DND-41 (cell line): ENCODE data around the gene SLC6A17.

Experiments
- ATAC-seq: fragments of 200-7000 bp; cut with Tn5 transposase; 3 replicates; pipeline ENCODE4 v1.9.1; 2021; ENCODE audit warnings: low read depth; ENCODE audit not compliant: insufficient read depth
- DNase-seq: peaks from one replicate; pipeline ENCODE4 v3.0.0-alpha.2; 2020
- H2AFZ ChIP-seq: 2 replicates; pipeline ENCODE4 v1.6.0; 2012; ENCODE audit warnings: low read depth, low read length
- H3K27ac ChIP-seq: 2 replicates; pipeline ENCODE4 v1.5.1; 2012; ENCODE audit warnings: low read length, inconsistent platforms
- H3K27me3 ChIP-seq: fragments of 200-600 bp; sonication (generic); 2 replicates; pipeline ENCODE4 v1.6.0; 2012; ENCODE audit warnings: low read length, mild to moderate bottlenecking, inconsistent platforms; ENCODE audit not compliant: insufficient read depth, poor library complexity
- H3K36me3 ChIP-seq: 2 replicates; pipeline ENCODE4 v1.5.1; 2012; ENCODE audit warnings: low read length, inconsistent platforms; ENCODE audit not compliant: insufficient read depth
- H3K4me1 ChIP-seq: 2 replicates; pipeline ENCODE4 v1.5.1; 2012; ENCODE audit warnings: mild to moderate bottlenecking, low read length; ENCODE audit not compliant: insufficient read depth
- H3K4me2 ChIP-seq: 2 replicates; pipeline ENCODE4 v1.6.0; 2012; ENCODE audit warnings: mild to moderate bottlenecking, moderate library complexity, low read length, inconsistent platforms; ENCODE audit not compliant: insufficient read depth
- H3K4me3 ChIP-seq, 2 experiments: fragments of 200-600 bp in 1 of 2; shearing (Covaris generic) in 1 of 2; 2 replicates each; pipeline ENCODE4 v1.5.1; 2012 to 2016; ENCODE audit warnings: inconsistent platforms in 2 of 2, low read length in 2 of 2, mild to moderate bottlenecking in 2 of 2, low read depth in 1 of 2, moderate library complexity in 1 of 2
- H3K79me2 ChIP-seq: 2 replicates; pipeline ENCODE4 v1.6.0; 2012; ENCODE audit warnings: low read length, inconsistent platforms; ENCODE audit not compliant: insufficient read depth
- H3K9ac ChIP-seq: 2 replicates; pipeline ENCODE4 v1.6.0; 2012; ENCODE audit warnings: low read depth, mild to moderate bottlenecking, inconsistent platforms, low read length, moderate library complexity
- H3K9me3 ChIP-seq: 2 replicates; pipeline ENCODE4 v1.5.1; 2012; ENCODE audit warnings: low read length, moderate library complexity, mild to moderate bottlenecking, inconsistent platforms; ENCODE audit not compliant: insufficient read depth, severe bottlenecking
- H4K20me1 ChIP-seq: 2 replicates; pipeline ENCODE4 v1.6.0; 2012; ENCODE audit warnings: low read length; ENCODE audit not compliant: insufficient read depth
- EZH2 ChIP-seq: IDR thresholded peaks from 3 replicates; pipeline ENCODE4 v1.6.1; 2012; ENCODE audit warnings: borderline replicate concordance, low read depth, mild to moderate bottlenecking, moderate library complexity, low read length, inconsistent platforms; ENCODE audit not compliant: severe bottlenecking
- TF ChIP-seq, protein P1 (sequence below): IDR thresholded peaks from 2 replicates; pipeline ENCODE4 v1.5.1; 2012; ENCODE audit warnings: borderline replicate concordance, low read length, moderate library complexity, mild to moderate bottlenecking; ENCODE audit not compliant: poor library complexity, severe bottlenecking; ENCODE audit errors: extremely low read depth

The SLC6A17 gene

DNA sequence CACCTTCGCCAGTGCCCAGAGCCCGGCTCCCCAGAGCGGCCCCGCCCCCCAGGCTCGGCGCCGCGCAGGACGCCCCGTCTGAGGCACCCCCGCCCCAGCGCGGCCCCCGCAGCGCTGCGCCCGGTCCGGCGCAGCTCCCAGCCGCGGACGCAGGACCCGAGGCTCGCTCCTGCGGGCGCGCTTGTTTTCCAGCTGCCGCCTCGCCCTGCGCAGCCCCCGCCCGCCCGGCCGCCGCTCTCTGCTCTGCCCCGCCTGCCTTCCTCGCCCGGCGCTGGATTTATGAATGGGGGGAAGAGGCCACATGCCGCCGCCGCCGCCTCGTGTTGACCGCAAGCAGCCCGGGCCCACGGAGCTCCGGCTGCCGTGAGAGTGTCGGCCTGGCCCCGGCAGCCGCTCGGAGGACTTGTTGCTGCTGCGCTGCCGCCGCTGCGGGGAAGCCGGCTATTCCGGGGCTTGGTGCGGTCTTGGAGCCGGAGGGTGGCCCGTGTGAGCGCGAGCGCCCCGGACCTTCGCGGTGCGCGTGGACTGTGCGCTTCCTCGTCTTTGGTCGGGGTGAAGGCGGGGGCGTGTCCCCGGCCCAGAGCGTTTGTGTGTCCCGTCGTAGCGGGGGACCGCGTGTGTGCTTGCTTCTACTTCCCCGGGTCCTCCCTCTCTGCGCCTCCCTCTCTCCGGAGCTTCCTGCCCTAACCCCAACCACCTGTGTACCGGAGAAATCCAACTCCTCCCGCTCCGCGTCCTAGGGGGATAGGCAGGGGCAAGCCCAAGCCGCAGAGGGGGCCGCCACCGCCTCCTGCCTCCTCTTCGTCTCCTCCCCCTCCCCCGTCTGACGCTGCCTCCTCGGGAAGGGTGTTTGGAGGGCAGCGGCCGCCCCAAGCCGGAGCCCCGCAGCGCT is 60.6 kb downstream of the SLC6A17 start:
- Histone ChIP-seq H3K36me3 (peaks cover 7% of the 10 kb centered on the region; the same call in 1 of the 2 replicates), H3K9me3 (no peaks in the 10 kb centered on the region), H3K4me2 (peak overlapping the region; percentile 78), H3K79me2 (peaks cover 36% of the 10 kb centered on the region), H3K27ac (peak overlapping the region; percentile 71), H3K4me3 (peak overlapping the region; percentile 65 to 84; a peak in 3 of 4 replicates), H4K20me1 (peaks cover 37% of the 10 kb centered on the region), H3K4me1 (peaks cover 60% of the 10 kb centered on the region), H3K9ac (peak overlapping the region; percentile 81), H2AFZ (peak overlapping the region; percentile 92), H3K27me3 (no peaks in the 10 kb centered on the region)
- ATAC-seq (peak; percentile 60), DNase-seq (peak; percentile 86)
- no peak for TF ChIP-seq EZH2
- TF ChIP-seq, protein P1, sequence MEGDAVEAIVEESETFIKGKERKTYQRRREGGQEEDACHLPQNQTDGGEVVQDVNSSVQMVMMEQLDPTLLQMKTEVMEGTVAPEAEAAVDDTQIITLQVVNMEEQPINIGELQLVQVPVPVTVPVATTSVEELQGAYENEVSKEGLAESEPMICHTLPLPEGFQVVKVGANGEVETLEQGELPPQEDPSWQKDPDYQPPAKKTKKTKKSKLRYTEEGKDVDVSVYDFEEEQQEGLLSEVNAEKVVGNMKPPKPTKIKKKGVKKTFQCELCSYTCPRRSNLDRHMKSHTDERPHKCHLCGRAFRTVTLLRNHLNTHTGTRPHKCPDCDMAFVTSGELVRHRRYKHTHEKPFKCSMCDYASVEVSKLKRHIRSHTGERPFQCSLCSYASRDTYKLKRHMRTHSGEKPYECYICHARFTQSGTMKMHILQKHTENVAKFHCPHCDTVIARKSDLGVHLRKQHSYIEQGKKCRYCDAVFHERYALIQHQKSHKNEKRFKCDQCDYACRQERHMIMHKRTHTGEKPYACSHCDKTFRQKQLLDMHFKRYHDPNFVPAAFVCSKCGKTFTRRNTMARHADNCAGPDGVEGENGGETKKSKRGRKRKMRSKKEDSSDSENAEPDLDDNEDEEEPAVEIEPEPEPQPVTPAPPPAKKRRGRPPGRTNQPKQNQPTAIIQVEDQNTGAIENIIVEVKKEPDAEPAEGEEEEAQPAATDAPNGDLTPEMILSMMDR = no peak

DNA sequence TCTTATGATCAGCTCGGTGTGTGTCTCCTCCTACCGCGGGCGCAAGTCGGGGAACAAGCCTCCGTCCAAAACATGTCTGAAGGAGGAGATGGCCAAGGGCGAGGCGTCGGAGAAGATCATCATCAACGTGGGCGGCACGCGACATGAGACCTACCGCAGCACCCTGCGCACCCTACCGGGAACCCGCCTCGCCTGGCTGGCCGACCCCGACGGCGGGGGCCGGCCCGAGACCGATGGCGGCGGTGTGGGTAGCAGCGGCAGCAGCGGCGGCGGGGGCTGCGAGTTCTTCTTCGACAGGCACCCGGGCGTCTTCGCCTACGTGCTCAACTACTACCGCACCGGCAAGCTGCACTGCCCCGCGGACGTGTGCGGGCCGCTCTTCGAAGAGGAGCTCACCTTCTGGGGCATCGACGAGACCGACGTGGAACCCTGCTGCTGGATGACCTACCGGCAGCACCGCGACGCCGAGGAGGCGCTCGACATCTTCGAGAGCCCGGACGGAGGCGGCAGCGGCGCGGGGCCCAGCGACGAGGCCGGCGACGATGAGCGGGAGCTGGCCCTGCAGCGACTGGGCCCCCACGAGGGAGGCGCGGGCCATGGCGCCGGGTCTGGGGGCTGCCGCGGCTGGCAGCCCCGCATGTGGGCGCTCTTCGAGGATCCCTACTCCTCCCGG is 61.3 kb downstream of the SLC6A17 start:
- Histone ChIP-seq H4K20me1 (peaks cover 45% of the 10 kb centered on the region), H3K4me2 (peak overlapping the region; percentile 78), H3K4me1 (peaks cover 61% of the 10 kb centered on the region), H3K79me2 (peaks cover 44% of the 10 kb centered on the region), H3K36me3 (peaks cover 15% of the 10 kb centered on the region), H3K4me3 (peak overlapping the region; percentile 65 to 84; a peak in 3 of 4 replicates), H3K27ac (peak overlapping the region; percentile 71), H3K9me3 (no peaks in the 10 kb centered on the region), H2AFZ (peak overlapping the region; percentile 92), H3K27me3 (no peaks in the 10 kb centered on the region), H3K9ac (peak overlapping the region; percentile 81)
- DNase-seq (no peak), ATAC-seq (no peak)
- TF ChIP-seq, protein P1 = no peak
- no peak for TF ChIP-seq EZH2

DNA sequence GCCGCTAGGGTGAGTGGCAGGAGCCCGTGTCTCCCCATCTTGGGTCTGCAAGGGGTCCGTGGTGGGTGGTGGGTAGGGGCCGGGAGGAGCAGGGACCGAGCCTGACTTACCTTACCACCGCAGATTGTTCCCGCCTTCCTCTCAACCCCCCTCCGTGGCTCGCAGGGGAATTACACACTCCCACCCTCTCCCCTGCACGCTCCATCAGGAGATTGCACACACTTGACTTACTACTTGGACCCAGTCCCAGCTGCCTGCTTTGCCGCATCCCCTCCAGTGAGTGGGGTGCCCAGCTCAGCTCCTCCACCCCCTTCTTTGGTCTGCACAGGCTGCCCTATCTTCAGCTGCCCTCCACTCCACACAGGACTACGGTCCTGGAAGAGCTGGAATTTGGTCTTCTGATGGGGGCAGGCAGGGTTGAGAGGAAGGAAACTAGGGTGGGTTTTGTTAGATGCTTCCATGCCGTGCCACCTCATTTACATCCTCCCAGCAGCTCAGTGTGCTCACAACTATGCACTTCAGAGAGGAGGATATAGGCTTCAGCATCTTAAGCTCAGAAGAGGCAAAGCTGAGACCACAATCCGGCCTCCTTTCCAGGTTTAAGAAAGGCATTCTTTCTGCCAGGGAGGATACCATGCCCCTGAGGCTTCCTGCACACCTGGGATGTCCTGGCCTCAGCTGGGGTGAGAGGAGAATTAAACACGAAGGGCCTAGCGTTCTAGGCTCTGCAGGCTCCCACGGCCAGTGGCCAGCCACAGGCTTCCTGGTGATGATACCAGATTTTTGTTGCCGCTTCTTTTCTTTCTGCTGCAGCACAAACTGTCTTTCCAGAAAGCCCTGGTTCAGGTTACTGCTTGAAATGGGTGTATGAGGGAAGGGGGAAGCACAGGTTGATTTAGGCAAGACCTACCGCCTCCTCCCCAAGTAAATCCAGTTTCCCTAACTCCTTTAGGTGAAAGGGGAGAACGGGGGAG is 62.2 kb downstream of the SLC6A17 start:
- Histone ChIP-seq H3K79me2 (peaks cover 47% of the 10 kb centered on the region), H3K27me3 (no peaks in the 10 kb centered on the region), H4K20me1 (peaks cover 50% of the 10 kb centered on the region), H3K27ac (peak overlapping the region; percentile 42), H3K36me3 (peaks cover 19% of the 10 kb centered on the region), H3K4me3 (peak overlapping the region in 1 of 2 experiments; percentile 84; a peak in 2 of 4 replicates), H2AFZ (no peak overlapping the region), H3K9me3 (no peaks in the 10 kb centered on the region), H3K4me2 (peak overlapping the region; percentile 78), H3K9ac (peak overlapping the region; percentile 81; the same call in 1 of the 2 replicates), H3K4me1 (peaks cover 64% of the 10 kb centered on the region)
- TF ChIP-seq, protein P1 = no peak
- TF ChIP-seq EZH2 = no peak
- no peak for ATAC-seq
- DNase-seq = no peak
